Calu3 (cell line): ENCODE results near the gene DLGAP1. TPM values are rescaled to one million over a fixed set of nuclear protein-coding genes. Genes with fewer than 3 reads are reported as not detected.

Experiments used
- BruUV-seq: library from RNA; stranded (reverse); fragments of 400-500 nt; replicated peaks from 2 replicates; lab custom pipeline; 2021; lab: Mats Ljungman, UMichigan
- CTCF ChIA-PET: fragments of 300-600 bp; sonication (Branson Sonifier 250); formaldehyde crosslinking; loops from one replicate; lab custom pipeline; 2022; ENCODE audit warnings: antibody characterized with exemption; lab: Charles Lee
- DNase-seq: peaks from one replicate; pipeline ENCODE4 v3.0.0; 2022
- H3K27ac Mint-ChIP-seq: one replicate; pipeline ENCODE4 v1.8.0; 2022; ENCODE audit warnings: mixed read lengths; ENCODE audit not compliant: unreplicated experiment
- H3K27me3 Mint-ChIP-seq: one replicate; pipeline ENCODE4 v1.8.0; 2022; ENCODE audit warnings: mixed read lengths; ENCODE audit not compliant: unreplicated experiment
- H3K36me3 Mint-ChIP-seq: one replicate; pipeline ENCODE4 v1.8.0; 2022; ENCODE audit warnings: mild to moderate bottlenecking, moderate library complexity, mixed read lengths; ENCODE audit not compliant: insufficient read depth, unreplicated experiment
- H3K4me1 Mint-ChIP-seq: one replicate; pipeline ENCODE4 v1.8.0; 2022; ENCODE audit warnings: mild to moderate bottlenecking, low read depth, mixed read lengths; ENCODE audit not compliant: unreplicated experiment
- H3K4me3 Mint-ChIP-seq: one replicate; pipeline ENCODE4 v1.8.0; 2022; ENCODE audit warnings: mild to moderate bottlenecking, low read depth, moderate library complexity, mixed read lengths; ENCODE audit not compliant: unreplicated experiment
- H3K9me3 Mint-ChIP-seq: one replicate; pipeline ENCODE4 v1.8.0; 2022; ENCODE audit warnings: low read depth, mixed read lengths; ENCODE audit not compliant: unreplicated experiment
- CTCF ChIP-seq: fragments of 200-600 bp; IDR thresholded peaks from one replicate; pipeline ENCODE4 v1.8.0; 2022; ENCODE audit warnings: antibody characterized with exemption; ENCODE audit not compliant: unreplicated experiment
- intact Hi-C: fragments of 100-400 bp; cut with micrococcal nuclease; formaldehyde crosslinking; loops from one replicate; pipeline ENCODE4 v1.10.0; 2022; ENCODE audit not compliant: unreplicated experiment
- total RNA-seq: library from RNA; stranded (reverse); gene quantifications from 2 replicates; pipeline ENCODE4 v1.2.3, GENCODE V29; 2022

Gene DLGAP1
- total RNA-seq, 1 experiment from 2014 or later: 9.0 TPM

GRCh38 chr18:3900327-3900726, 554.8 kb downstream of the DLGAP1 start:
- intact Hi-C loops: no loop called here
- CTCF ChIA-PET: no interaction called here
- Mint-ChIP-seq H3K9me3 (no peaks in the 10 kb centered on the region), H3K4me3 (no peak overlapping the region), H3K36me3 (no peaks in the 10 kb centered on the region), H3K27me3 (peaks cover 29% of the 10 kb centered on the region), H3K27ac (no peak overlapping the region), H3K4me1 (peaks cover 8% of the 10 kb centered on the region)
- no TSS peak for BruUV-seq
- TF ChIP-seq CTCF: no peak
- no peak for DNase-seq

- peaks cover 8% of the 10 kb centered on the region for H3K4me1 Mint-ChIP-seq
- no peak overlapping the region for H3K27ac Mint-ChIP-seq
- no peak overlapping the region for H3K4me3 Mint-ChIP-seq
- H3K36me3 Mint-ChIP-seq: no peaks in the 10 kb centered on the region
- CTCF ChIA-PET: no interaction called here
- TF ChIP-seq CTCF: no peak
- intact Hi-C loops: no loop called here
- BruUV-seq: no TSS peak
- H3K9me3 Mint-ChIP-seq: no peaks in the 10 kb centered on the region
- peaks cover 29% of the 10 kb centered on the region for H3K27me3 Mint-ChIP-seq
- no peak for DNase-seq
These were observed 556.1 kb downstream of the DLGAP1 start for GRCh38 chr18:3898861-3899613.

- CTCF ChIA-PET: no interaction called here
- no peak for TF ChIP-seq CTCF
- no peak for DNase-seq
- Mint-ChIP-seq H3K27ac (no peak overlapping the region), H3K4me1 (peaks cover 9% of the 10 kb centered on the region), H3K36me3 (no peaks in the 10 kb centered on the region), H3K9me3 (no peaks in the 10 kb centered on the region), H3K27me3 (no peaks in the 10 kb centered on the region), H3K4me3 (no peak overlapping the region)
- intact Hi-C loops: no loop called here
- no TSS peak for BruUV-seq
These were observed 563.0 kb downstream of the DLGAP1 start for GRCh38 chr18:3892152-3892551.

- CTCF ChIA-PET: no interaction called here
- no peaks in the 10 kb centered on the region for H3K27me3 Mint-ChIP-seq
- H3K36me3 Mint-ChIP-seq: no peaks in the 10 kb centered on the region
- intact Hi-C loops: no loop called here
- no TSS peak for BruUV-seq
- DNase-seq: no peak
- peaks cover 18% of the 10 kb centered on the region for H3K4me1 Mint-ChIP-seq
- TF ChIP-seq CTCF: no peak
- H3K4me3 Mint-ChIP-seq: no peak overlapping the region
- no peak overlapping the region for H3K27ac Mint-ChIP-seq
- H3K9me3 Mint-ChIP-seq: no peaks in the 10 kb centered on the region
These were observed 563.9 kb downstream of the DLGAP1 start for GRCh38 chr18:3891245-3891644.
